ENCODE data around the gene BABAM1. TPM values are rescaled to one million over a fixed set of nuclear protein-coding genes. Genes with fewer than 3 reads are reported as not detected.

BABAM1 gene
- total and polyA plus RNA-seq, 9 of the 15 experiments (the other 6 are each of a cell fraction or from before 2014, with no cell fraction given), result 14.7 to 160 (median 113) TPM

- TF ChIP-seq, protein P1, sequence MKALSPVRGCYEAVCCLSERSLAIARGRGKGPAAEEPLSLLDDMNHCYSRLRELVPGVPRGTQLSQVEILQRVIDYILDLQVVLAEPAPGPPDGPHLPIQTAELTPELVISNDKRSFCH (CRISPR knock-in tag; IDR thresholded peaks at IDR 0.05), result no peak
- TF ChIP-seq, protein P1 (tag; IDR thresholded peaks at IDR 0.05), result no peak
- TF ChIP-seq FUS (optimal IDR thresholded peaks at IDR 0.05; ENCODE audit: low read depth, low read length) (no peak), HEY1 (CRISPR knock-in tag; IDR thresholded peaks at IDR 0.05; ENCODE audit: borderline replicate concordance) (no peak), DIDO1 (tag; IDR thresholded peaks at IDR 0.05; ENCODE audit: low read depth) (no peak), MCM2 (IDR thresholded peaks at IDR 0.05; ENCODE audit: low read depth) (no peak), HMGXB4 (CRISPR knock-in tag; IDR thresholded peaks at IDR 0.05) (no peak), U2AF1 (optimal IDR thresholded peaks at IDR 0.05; ENCODE audit: low read depth, low read length) (no peak), PCBP2 (IDR thresholded peaks at IDR 0.05; ENCODE audit: low read depth, low read length, poor library complexity, severe bottlenecking) (no peak), MCM7 (IDR thresholded peaks at IDR 0.05) (no peak), ETS2 (tag; IDR thresholded peaks at IDR 0.05; ENCODE audit: borderline replicate concordance, poor library complexity, severe bottlenecking) (no peak), RNF219 (CRISPR knock-in tag; IDR thresholded peaks at IDR 0.05) (no peak), CBFB (CRISPR knock-in tag; IDR thresholded peaks at IDR 0.05) (no peak), SRSF9 (IDR thresholded peaks at IDR 0.05; ENCODE audit: borderline replicate concordance, low read depth, low read length) (no peak), ZBTB2 (IDR thresholded peaks at IDR 0.05) (no peak)
- TF ChIP-seq, protein P2, sequence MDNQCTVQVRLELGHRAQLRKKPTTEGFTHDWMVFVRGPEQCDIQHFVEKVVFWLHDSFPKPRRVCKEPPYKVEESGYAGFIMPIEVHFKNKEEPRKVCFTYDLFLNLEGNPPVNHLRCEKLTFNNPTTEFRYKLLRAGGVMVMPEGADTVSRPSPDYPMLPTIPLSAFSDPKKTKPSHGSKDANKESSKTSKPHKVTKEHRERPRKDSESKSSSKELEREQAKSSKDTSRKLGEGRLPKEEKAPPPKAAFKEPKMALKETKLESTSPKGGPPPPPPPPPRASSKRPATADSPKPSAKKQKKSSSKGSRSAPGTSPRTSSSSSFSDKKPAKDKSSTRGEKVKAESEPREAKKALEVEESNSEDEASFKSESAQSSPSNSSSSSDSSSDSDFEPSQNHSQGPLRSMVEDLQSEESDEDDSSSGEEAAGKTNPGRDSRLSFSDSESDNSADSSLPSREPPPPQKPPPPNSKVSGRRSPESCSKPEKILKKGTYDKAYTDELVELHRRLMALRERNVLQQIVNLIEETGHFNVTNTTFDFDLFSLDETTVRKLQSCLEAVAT (IDR thresholded peaks at IDR 0.05), result 0 out of 4 replicates have a peak, but pooled peaks of 1 of the 2 experiments have one; percentile 89
- TF ChIP-seq, protein P3, sequence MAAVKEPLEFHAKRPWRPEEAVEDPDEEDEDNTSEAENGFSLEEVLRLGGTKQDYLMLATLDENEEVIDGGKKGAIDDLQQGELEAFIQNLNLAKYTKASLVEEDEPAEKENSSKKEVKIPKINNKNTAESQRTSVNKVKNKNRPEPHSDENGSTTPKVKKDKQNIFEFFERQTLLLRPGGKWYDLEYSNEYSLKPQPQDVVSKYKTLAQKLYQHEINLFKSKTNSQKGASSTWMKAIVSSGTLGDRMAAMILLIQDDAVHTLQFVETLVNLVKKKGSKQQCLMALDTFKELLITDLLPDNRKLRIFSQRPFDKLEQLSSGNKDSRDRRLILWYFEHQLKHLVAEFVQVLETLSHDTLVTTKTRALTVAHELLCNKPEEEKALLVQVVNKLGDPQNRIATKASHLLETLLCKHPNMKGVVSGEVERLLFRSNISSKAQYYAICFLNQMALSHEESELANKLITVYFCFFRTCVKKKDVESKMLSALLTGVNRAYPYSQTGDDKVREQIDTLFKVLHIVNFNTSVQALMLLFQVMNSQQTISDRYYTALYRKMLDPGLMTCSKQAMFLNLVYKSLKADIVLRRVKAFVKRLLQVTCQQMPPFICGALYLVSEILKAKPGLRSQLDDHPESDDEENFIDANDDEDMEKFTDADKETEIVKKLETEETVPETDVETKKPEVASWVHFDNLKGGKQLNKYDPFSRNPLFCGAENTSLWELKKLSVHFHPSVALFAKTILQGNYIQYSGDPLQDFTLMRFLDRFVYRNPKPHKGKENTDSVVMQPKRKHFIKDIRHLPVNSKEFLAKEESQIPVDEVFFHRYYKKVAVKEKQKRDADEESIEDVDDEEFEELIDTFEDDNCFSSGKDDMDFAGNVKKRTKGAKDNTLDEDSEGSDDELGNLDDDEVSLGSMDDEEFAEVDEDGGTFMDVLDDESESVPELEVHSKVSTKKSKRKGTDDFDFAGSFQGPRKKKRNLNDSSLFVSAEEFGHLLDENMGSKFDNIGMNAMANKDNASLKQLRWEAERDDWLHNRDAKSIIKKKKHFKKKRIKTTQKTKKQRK (IDR thresholded peaks at IDR 0.05; ENCODE audit: borderline replicate concordance, low read depth, low read length), result no peak
These were observed 661 bp upstream of the BABAM1 start (continued) for GRCh38 chr19:17266589-17266974.

All from K562 (cell line).